ENCODE measurements around the gene IFT172. TPM values are rescaled to one million over a fixed set of nuclear protein-coding genes. Genes with fewer than 3 reads are reported as not detected.

Gene IFT172
- total and polyA plus RNA-seq, 2 of the 4 experiments (the other 2 are of a cell fraction) = 18.8 to 25.5 TPM

DNA sequence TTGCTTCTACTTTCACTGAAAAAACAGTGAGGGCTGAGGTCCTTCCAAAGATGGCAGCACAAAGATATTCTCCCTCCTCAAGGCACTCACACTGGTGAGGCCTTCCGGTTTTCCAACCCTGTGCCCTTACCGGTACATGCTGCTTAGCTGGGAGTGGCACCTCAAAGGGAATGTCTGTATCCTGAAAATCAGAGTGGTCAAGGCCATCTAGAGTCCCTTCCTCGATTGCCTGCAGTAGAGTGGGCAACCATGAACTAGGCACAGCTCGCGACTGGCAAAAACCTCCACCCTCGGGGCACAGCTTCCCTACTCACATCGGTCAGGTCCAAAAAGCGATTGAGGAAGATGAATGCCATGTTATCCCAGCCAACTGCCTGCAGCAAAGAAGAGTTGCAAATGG, 43.9 kb downstream of the IFT172 start:
- BruUV-seq (replicated peaks) = no TSS peak
- no peak overlapping the region for H3K23ac ChIP-seq (ENCODE audit: low read depth, low read length)
- H2AK9ac ChIP-seq (replicated peaks; ENCODE audit: low read depth, low read length, poor library complexity) = no peak overlapping the region
- H2AFZ ChIP-seq (replicated peaks; ENCODE audit: low read length, poor library complexity) = no peak overlapping the region
- H3K79me1 ChIP-seq (ENCODE audit: low read depth in 1 of 2, low read length in 2 of 2) = no peaks in the 10 kb centered on the region; a peak in 1 of 4 replicates
- H3K36me3 ChIP-seq (ENCODE audit: control insufficient read depth, insufficient read depth, low read length) = peaks cover 43% of the 10 kb centered on the region
- in situ Hi-C loops (cut with MboI; ENCODE audit: low sequenced_read_pairs) (no loop called here), dilution Hi-C loops (cut with HindIII; ENCODE audit: low sequenced_read_pairs, unreplicated experiment) (no loop called here), intact Hi-C loops (cut with micrococcal nuclease) (no loop called here)
- H2BK20ac ChIP-seq (ENCODE audit: low read depth, low read length) = no peak overlapping the region
- no peak overlapping the region for H3K56ac ChIP-seq (ENCODE audit: extremely low read depth, insufficient read depth, low read length)
- H3K4me3 ChIP-seq (ENCODE audit: insufficient read depth, low read depth, low read length) = no peak overlapping the region
- ATAC-seq (ENCODE audit: low read depth) (no peak), DNase-seq (no peak)
- 83% methylated on average over 2 of the region's 8 CpGs; no CpG with 5 or more reads in 1 of the 2 experiments for WGBS, 2 experiments (ENCODE audit: extremely low coverage in 2 of 2, insufficient read length in 1 of 2)
- H2AK5ac ChIP-seq (ENCODE audit: low read depth, low read length) = no peak overlapping the region
- H3K14ac ChIP-seq (replicated peaks; ENCODE audit: low read depth, low read length) = no peak overlapping the region
- H2BK5ac ChIP-seq (ENCODE audit: low read depth, low read length, poor library complexity, severe bottlenecking) = no peak overlapping the region
- H4K91ac ChIP-seq (ENCODE audit: insufficient read depth, low read depth, low read length) = no peak overlapping the region
- ChIA-PET POLR2A (ENCODE audit: unreplicated experiment) (interaction anchor here (0.5 kb wide), 1 partner anchor 9 kb away, joined by 3 read pairs; no protein-coding TSS in a partner anchor), CTCF (no interaction called here)
- no peak overlapping the region for H2BK15ac ChIP-seq (ENCODE audit: low read depth, low read length)
- peaks cover 4% of the 10 kb centered on the region for H4K20me1 ChIP-seq (ENCODE audit: insufficient read depth, low read length)
- no peaks in the 10 kb centered on the region for H3K4me1 ChIP-seq (ENCODE audit: control insufficient read depth, insufficient read depth, low read length)
- H3K4ac ChIP-seq (ENCODE audit: low read depth, low read length) = no peak overlapping the region
- H3K18ac ChIP-seq (ENCODE audit: low read depth, low read length) = no peak overlapping the region
- no peak overlapping the region for H4K5ac ChIP-seq (ENCODE audit: low read depth, low read length)
- no peak overlapping the region for H3K4me2 ChIP-seq (ENCODE audit: low read depth, low read length)
- no peak overlapping the region for H3K27ac ChIP-seq (ENCODE audit: insufficient read depth, low read length)
- H3K9me3 ChIP-seq (ENCODE audit: control insufficient read depth, insufficient read depth, low read length) = no peaks in the 10 kb centered on the region
- H3K27me3 ChIP-seq (ENCODE audit: control insufficient read depth, insufficient read depth, low read length) = no peaks in the 10 kb centered on the region
- TF ChIP-seq CEBPB (IDR thresholded peaks at IDR 0.05; ENCODE audit: low read depth, low read length) (no peak), FOS (IDR thresholded peaks at IDR 0.05; ENCODE audit: low read depth, low read length) (no peak), NFE2L2 (IDR thresholded peaks at IDR 0.05; ENCODE audit: low read depth, low read length) (no peak), POLR2A (IDR thresholded peaks at IDR 0.05; ENCODE audit: low read depth, low read length) (no peak), MAFK (IDR thresholded peaks at IDR 0.05; ENCODE audit: low read depth, low read length) (no peak), BHLHE40 (IDR thresholded peaks at IDR 0.05; ENCODE audit: low read depth, low read length) (no peak), SMC3 (IDR thresholded peaks at IDR 0.05; ENCODE audit: low read depth, low read length) (no peak)
- TF ChIP-seq, protein P1, sequence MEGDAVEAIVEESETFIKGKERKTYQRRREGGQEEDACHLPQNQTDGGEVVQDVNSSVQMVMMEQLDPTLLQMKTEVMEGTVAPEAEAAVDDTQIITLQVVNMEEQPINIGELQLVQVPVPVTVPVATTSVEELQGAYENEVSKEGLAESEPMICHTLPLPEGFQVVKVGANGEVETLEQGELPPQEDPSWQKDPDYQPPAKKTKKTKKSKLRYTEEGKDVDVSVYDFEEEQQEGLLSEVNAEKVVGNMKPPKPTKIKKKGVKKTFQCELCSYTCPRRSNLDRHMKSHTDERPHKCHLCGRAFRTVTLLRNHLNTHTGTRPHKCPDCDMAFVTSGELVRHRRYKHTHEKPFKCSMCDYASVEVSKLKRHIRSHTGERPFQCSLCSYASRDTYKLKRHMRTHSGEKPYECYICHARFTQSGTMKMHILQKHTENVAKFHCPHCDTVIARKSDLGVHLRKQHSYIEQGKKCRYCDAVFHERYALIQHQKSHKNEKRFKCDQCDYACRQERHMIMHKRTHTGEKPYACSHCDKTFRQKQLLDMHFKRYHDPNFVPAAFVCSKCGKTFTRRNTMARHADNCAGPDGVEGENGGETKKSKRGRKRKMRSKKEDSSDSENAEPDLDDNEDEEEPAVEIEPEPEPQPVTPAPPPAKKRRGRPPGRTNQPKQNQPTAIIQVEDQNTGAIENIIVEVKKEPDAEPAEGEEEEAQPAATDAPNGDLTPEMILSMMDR (conservative IDR thresholded peaks at IDR 0.05; ENCODE audit: low read depth, low read length) = no peak
- H3K9ac ChIP-seq (ENCODE audit: low read depth, low read length) = no peak overlapping the region
- H4K8ac ChIP-seq (ENCODE audit: low read depth in 2 of 2, low read length in 2 of 2) = no peak overlapping the region
- no peaks in the 10 kb centered on the region for H3K9me1 ChIP-seq (ENCODE audit: insufficient read depth, low read length)
- H2BK120ac ChIP-seq (ENCODE audit: low read depth, low read length) = no peak overlapping the region
